Ovary (tissue), 9 donors: ENCODE data around the gene ZFPM1. TPM values are rescaled to one million over a fixed set of nuclear protein-coding genes. Genes with fewer than 3 reads are reported as not detected.

Source experiments
- DNase-seq, 5 donors: peaks; one replicate each; pipeline ENCODE4 v3.0.0-alpha.2; 2019 to 2020
- H3K27ac ChIP-seq, 2 donors: fragments of 200-600 bp; one replicate each; pipeline versions ENCODE4 v1.5.1 to v1.8.0; 2019 to 2022
- H3K27me3 ChIP-seq: fragments of 200-600 bp; one replicate; pipeline ENCODE4 v1.8.0; 2022
- H3K36me3 ChIP-seq: fragments of 200-600 bp; sonication (generic); one replicate; pipeline ENCODE4 v1.5.1; 2019
- H3K4me1 ChIP-seq: one replicate; pipeline ENCODE4 v1.8.1; 2013; ENCODE audit warnings: mild to moderate bottlenecking, moderate library complexity; ENCODE audit not compliant: insufficient read depth
- H3K4me3 ChIP-seq: fragments of 200-600 bp; sonication (generic); one replicate; pipeline ENCODE4 v1.5.1; 2017
- H3K9me3 ChIP-seq, 2 donors: fragments of 200-600 bp in 1 of 2; sonication (generic) in 1 of 2; one replicate each; pipeline versions ENCODE4 v1.5.1 to v1.8.1; 2013 to 2019; ENCODE audit warnings: mild to moderate bottlenecking in 1 of 2, moderate library complexity in 1 of 2
- EP300 ChIP-seq: sonication (generic); formaldehyde crosslinking; IDR thresholded peaks from one replicate; pipeline ENCODE4 v1.6.1; 2017; ENCODE audit warnings: antibody characterized with exemption
- POLR2A ChIP-seq: fragments of 450-650 bp; IDR thresholded peaks from one replicate; pipeline ENCODE4 v1.6.1; 2017; ENCODE audit warnings: antibody characterized with exemption, mild to moderate bottlenecking, moderate library complexity
- WGBS, 3 donors: extraction: QIAGEN DNeasy Blood & Tissue Kit in 1 of 3; methylation state at CpG; one replicate each; pipeline versions ENCODE4 v1.1.5 to v1.1.7; 2013 to 2017; 5-methylcytosine and 5-hydroxymethylcytosine counted together
- intact Hi-C, 4 donors: fragments of 100-400 bp; cut with DNase I; formaldehyde crosslinking; loops; one replicate each; pipeline versions ENCODE4 v1.11.0 to v1.15.1; 2022 to 2023
- polyA plus RNA-seq, 2 donors: library from polyadenylated mRNA; stranded (reverse); fragments of 200-250 nt in 1 of 2; fragments of 350-450 nt in 1 of 2; fragmentation: Illumina TruSeq in 1 of 2; extraction: RNeasy Lipid Tissue Mini Kit (QIAGEN cat#74804) in 1 of 2; gene quantifications; one replicate each; pipeline ENCODE4 v1.2.3, GENCODE V29; 2013 to 2014
- total RNA-seq, 7 donors: library from RNA; depleted of rRNA in 2 of 7; stranded (reverse); fragments of >200 nt in 2 of 7; fragmentation: NEBNext Ultra II Directional in 3 of 7; extraction: Animal tissue kit (Norgen Biotek cat#: 25700) in 3 of 7; gene quantifications; one replicate each; pipeline versions ENCODE4 v1.1.0 to v1.2.4, GENCODE V29; 2016 to 2023
- TF ChIP-seq, protein P1 (sequence below), 3 donors: fragments of 450-650 bp in 2 of 3; fragments of 200-600 bp in 1 of 3; IDR thresholded peaks; one replicate each; pipeline versions ENCODE4 v1.5.1 to v1.8.0; 2016 to 2022; ENCODE audit warnings: antibody characterized with exemption in 3 of 3, mild to moderate bottlenecking in 1 of 3
- donor health status: DM: no; HTN: no; CAD: no; lungs with moderate emphysema.
- donor health status: DM: no; HTN: no; CAD: no.
- donor health status: Bipolar disorder and iron deficiency.
- donor health status: DM: yes; HTN: yes; CAD: no.
- donor health status: DM: no; HTN: no; CAD: no.
- donor health status: DM: yes; HTN: yes; CAD: no.

ZFPM1 gene
- total and polyA plus RNA-seq, 9 donors, result 0.10 to 11.4 (median 3.5) TPM

DNA sequence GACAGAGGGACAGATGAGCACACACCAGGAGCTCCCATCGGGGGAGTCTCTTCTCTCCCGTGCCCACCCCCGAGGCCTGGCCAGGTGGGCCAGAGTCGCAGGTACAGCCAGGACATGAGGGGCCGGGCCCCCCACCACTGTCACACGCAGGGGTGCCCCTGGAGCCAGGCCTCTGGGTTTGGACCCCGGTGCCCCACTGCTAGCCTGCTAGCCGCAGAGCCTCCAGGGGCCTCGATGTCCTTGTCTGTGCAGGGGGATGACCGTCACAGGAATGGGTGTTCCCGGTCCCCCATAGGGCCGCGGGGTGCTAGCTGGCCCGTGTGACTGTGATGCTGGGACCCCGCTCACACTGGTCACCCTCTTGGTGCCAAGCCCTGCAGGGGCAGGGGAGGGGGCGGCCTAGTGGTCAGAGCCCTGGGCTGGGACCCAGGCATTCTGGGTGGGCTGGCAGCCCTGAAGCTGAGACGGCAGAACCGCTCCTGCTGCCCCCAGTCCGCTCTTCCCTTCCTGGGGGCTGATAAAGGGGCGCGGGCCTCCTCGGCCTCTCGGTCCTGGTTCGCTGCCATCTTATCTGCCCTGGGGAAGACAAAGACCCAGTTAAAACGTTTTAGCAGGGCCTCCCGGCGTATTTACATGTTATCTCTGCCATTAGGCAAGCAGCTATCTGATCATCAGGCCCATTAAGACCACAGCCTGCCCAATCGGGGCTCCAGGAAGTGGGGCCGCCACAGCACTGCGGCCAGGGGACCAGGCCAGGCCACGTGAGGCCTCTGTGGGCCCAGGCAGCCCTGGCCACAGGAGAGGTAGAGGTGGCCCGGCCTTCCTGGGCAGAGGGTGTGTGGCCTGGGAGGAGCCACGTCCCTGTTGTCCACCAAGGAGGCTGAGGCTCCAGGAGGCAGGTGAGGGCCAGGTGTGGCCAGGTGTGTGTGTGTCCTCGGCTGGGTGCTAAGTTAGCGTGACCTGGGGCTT, 59.9 kb downstream of the ZFPM1 start:
- H3K9me3 ChIP-seq, result no peaks in the 10 kb centered on the region
- no peak for DNase-seq
- no peaks in the 10 kb centered on the region for H3K4me1 ChIP-seq
- intact Hi-C loops, result no loop called here
- H3K27ac ChIP-seq, result no peak overlapping the region
- TF ChIP-seq, protein P1, sequence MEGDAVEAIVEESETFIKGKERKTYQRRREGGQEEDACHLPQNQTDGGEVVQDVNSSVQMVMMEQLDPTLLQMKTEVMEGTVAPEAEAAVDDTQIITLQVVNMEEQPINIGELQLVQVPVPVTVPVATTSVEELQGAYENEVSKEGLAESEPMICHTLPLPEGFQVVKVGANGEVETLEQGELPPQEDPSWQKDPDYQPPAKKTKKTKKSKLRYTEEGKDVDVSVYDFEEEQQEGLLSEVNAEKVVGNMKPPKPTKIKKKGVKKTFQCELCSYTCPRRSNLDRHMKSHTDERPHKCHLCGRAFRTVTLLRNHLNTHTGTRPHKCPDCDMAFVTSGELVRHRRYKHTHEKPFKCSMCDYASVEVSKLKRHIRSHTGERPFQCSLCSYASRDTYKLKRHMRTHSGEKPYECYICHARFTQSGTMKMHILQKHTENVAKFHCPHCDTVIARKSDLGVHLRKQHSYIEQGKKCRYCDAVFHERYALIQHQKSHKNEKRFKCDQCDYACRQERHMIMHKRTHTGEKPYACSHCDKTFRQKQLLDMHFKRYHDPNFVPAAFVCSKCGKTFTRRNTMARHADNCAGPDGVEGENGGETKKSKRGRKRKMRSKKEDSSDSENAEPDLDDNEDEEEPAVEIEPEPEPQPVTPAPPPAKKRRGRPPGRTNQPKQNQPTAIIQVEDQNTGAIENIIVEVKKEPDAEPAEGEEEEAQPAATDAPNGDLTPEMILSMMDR (IDR thresholded peaks at IDR 0.05), result no peak
- no peak for TF ChIP-seq EP300
- TF ChIP-seq POLR2A, result no peak
- H3K4me3 ChIP-seq, result no peak overlapping the region
- no peaks in the 10 kb centered on the region for H3K36me3 ChIP-seq
- WGBS, 3 donors, result 62 to 77% (median 72%) methylated on average over 30 to 35 of the region's 35 CpGs
- no peaks in the 10 kb centered on the region for H3K27me3 ChIP-seq

DNA sequence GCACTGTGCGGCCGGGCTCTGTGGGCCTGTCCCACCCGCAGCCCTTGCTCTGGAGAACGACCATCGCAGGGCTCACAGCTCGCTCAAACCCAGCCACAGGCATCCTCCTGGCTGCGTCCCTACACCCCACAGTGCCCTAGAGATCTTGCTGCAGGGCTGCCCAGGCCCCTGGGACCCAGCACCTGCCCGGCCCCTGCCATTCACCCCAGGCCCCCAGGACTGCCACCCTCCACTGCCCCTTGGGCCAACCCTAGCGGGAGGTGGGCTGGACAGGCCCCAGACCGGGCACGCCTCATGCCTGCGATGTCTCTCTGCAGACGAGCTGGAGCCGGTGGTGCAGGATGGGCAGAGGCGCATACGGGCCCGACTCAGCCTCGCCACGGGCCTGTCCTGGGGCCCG, 61.0 kb downstream of the ZFPM1 start:
- intact Hi-C loops, result no loop called here
- no peak for DNase-seq
- WGBS, 3 donors, result 71 to 88% (median 75%) methylated on average over 13 to 20 of the region's 20 CpGs
- Histone ChIP-seq H3K4me1 (no peaks in the 10 kb centered on the region), H3K36me3 (no peaks in the 10 kb centered on the region), H3K27me3 (no peaks in the 10 kb centered on the region), H3K9me3 (no peaks in the 10 kb centered on the region), H3K4me3 (no peak overlapping the region), H3K27ac (no peak overlapping the region)
- TF ChIP-seq POLR2A (no peak), EP300 (no peak)
- TF ChIP-seq, protein P1 (IDR thresholded peaks at IDR 0.05), result no peak

DNA sequence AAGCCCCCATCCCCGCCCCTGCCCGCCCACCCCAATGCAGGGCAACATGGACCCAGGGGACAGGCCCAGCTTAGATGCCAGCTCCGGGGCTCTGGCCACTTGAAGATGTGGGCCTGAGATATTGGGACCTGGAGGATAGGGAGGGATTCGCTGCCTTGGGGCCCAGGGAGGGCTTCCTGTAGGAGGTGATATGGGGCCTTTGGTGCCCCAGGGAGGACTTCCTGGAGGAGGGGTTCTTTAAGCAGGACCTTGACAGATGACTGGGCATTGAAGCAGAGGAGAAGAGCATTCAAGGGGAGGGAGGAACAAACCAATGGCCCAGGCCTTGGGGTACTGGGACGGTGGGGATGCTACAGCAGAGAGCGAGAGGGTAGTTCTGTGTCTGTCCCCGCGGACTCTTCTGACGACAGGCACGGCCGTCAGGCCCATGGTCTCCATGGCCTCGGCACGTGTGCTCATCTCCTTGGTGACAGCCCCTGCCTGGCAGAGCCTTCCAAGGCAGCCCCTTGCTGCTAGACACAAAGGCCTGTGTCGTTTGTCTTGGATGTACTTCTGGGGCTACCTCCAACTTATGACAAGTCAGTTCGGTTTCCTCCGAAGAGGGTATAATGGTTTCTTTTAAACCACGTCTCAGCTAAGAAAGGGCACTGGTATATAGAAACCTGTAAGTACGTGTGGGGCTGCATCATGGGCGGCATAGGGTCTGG, 61.6 kb downstream of the ZFPM1 start:
- intact Hi-C loops, result no loop called here
- no peaks in the 10 kb centered on the region for H3K27me3 ChIP-seq
- 70 to 82% (median 78%) methylated on average over 19 of the region's 19 CpGs for WGBS, 3 donors

DNA sequence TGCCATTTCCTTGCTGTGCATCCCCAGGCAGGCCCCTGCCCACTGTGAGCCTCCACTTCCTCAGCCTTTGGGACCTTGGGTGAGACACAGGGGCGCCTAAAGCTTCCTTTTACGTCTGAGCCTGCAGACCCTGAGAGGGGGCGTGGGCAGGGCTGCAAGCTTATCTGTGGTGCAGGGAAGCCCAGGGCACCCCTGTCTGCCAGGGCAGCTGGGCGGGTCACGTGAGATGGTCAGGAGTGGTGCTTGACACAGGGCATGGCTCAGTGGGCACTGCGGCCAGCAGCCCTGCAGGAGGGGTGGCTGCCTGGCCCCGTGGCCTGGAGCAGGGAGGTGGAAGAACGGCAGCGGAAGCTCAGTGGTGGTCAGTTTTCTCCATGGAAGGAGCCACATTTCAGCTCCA, 62.3 kb downstream of the ZFPM1 start:
- Histone ChIP-seq H3K27ac (no peak overlapping the region), H3K36me3 (no peaks in the 10 kb centered on the region), H3K27me3 (no peaks in the 10 kb centered on the region), H3K4me3 (no peak overlapping the region), H3K4me1 (no peaks in the 10 kb centered on the region), H3K9me3 (no peaks in the 10 kb centered on the region)
- no peak for DNase-seq
- intact Hi-C loops, result no loop called here
- no peak for TF ChIP-seq POLR2A
- no peak for TF ChIP-seq EP300
- TF ChIP-seq, protein P1 (IDR thresholded peaks at IDR 0.05), result no peak
- 72 to 87% (median 84%) methylated on average over 9 of the region's 9 CpGs for WGBS, 3 donors

More for the DNA sequence above, 61.6 kb downstream of the ZFPM1 start:
- no peak for TF ChIP-seq EP300
- Histone ChIP-seq H3K36me3 (no peaks in the 10 kb centered on the region), H3K4me1 (no peaks in the 10 kb centered on the region), H3K9me3 (no peaks in the 10 kb centered on the region), H3K27ac (no peak overlapping the region), H3K4me3 (no peak overlapping the region)
- DNase-seq, result no peak
